ENCODE results near the gene NR2C1. TPM values are rescaled to one million over a fixed set of nuclear protein-coding genes. Genes with fewer than 3 reads are reported as not detected.
A peak's percentile ranks its signal among the peaks of the same experiment; 100 is the strongest.
"Not testable (repeated sequence)": the region's sequence is repeated elsewhere in the genome, so short reads cannot be mapped to it uniquely, and the experiment has no call there.

Gene NR2C1
- polyA plus RNA-seq, 3 donors = 2.2 to 24.7 (median 6.0) TPM

- Histone ChIP-seq H4K20me1 (ENCODE audit: insufficient read depth, low read length) (no peaks in the 10 kb centered on the region), H3K4me3 (replicated peaks in 1 of 3; ENCODE audit: low read depth in 2 of 3, low read length in 3 of 3) (no peak overlapping the region), H2AFZ (ENCODE audit: insufficient read depth, low read depth, low read length, poor library complexity, severe bottlenecking) (no peak overlapping the region), H3K4me1 (ENCODE audit: control insufficient read depth in 1 of 2, insufficient read depth in 2 of 2, low read length in 2 of 2) (peaks cover 20 to 21% of the 10 kb centered on the region in 2 donors), H3K79me2 (ENCODE audit: insufficient read depth, low read length) (no peaks in the 10 kb centered on the region), H3K4me2 (replicated peaks; ENCODE audit: extremely low read depth, low read length, poor library complexity, severe bottlenecking) (no peak overlapping the region), H3K36me3 (replicated peaks in 1 of 2; ENCODE audit: control insufficient read depth in 1 of 2, insufficient read depth in 2 of 2, low read length in 2 of 2) (peaks cover 33 to 49% of the 10 kb centered on the region in 2 donors), H3K9ac (ENCODE audit: insufficient read depth, low read length, poor library complexity, severe bottlenecking) (no peak overlapping the region), H3K27ac (ENCODE audit: low read depth in 1 of 2, low read length in 2 of 2) (no peak overlapping the region), H3K27me3 (ENCODE audit: control insufficient read depth in 2 of 2, insufficient read depth in 2 of 2, low read length in 2 of 2) (no peaks in the 10 kb centered on the region), H3K9me3 (replicated peaks in 1 of 2; ENCODE audit: control insufficient read depth in 1 of 2, insufficient read depth in 1 of 2, low read length in 2 of 2) (no peaks in the 10 kb centered on the region)
- H3K4me3 Mint-ChIP-seq = no peak overlapping the region
- DNase-seq = no peak
- H3K27ac Mint-ChIP-seq = peak overlapping the region in 3 of 7 donors; percentile 25 to 78 (median 67)
- H3K27me3 Mint-ChIP-seq (ENCODE audit: low read depth in 3 of 3) = peaks cover 0 to 2% (median 0%) of the 10 kb centered on the region in 3 donors
- intact Hi-C loops (cut with micrococcal nuclease) = no loop called here
- no CpG with 5 or more reads among the region's 3 CpGs for WGBS (ENCODE audit: insufficient coverage)
- no peak for TF ChIP-seq CTCF (IDR thresholded peaks at IDR 0.05)
- peaks cover 57 to 72% of the 10 kb centered on the region in 2 donors for H3K36me3 Mint-ChIP-seq
- H3K4me1 Mint-ChIP-seq = peaks cover 25% of the 10 kb centered on the region
- peaks cover 0 to 1% (median 0%) of the 10 kb centered on the region in 7 donors for H3K9me3 Mint-ChIP-seq
Observed at GRCh38 chr12:95096852-95097251, 23.4 kb upstream of the NR2C1 start.

GRCh38 chr12:95096378-95096777 lies 23.0 kb upstream of the NR2C1 start:
- 79% methylated on average over 2 of the region's 2 CpGs for WGBS (ENCODE audit: insufficient coverage)
- intact Hi-C loops (cut with micrococcal nuclease) = no loop called here
- H3K4me2 ChIP-seq (replicated peaks; ENCODE audit: extremely low read depth, low read length, poor library complexity, severe bottlenecking) = peak overlapping the region; percentile 26
- no peak overlapping the region for H3K9ac ChIP-seq (ENCODE audit: insufficient read depth, low read length, poor library complexity, severe bottlenecking)
- Mint-ChIP-seq H3K9me3 (peaks cover 0 to 1% (median 0%) of the 10 kb centered on the region in 7 donors), H3K4me1 (peaks cover 25% of the 10 kb centered on the region), H3K4me3 (peak overlapping the region in 1 of 2 donors; percentile 53), H3K27me3 (ENCODE audit: low read depth in 3 of 3) (peaks cover 0 to 2% (median 0%) of the 10 kb centered on the region in 3 donors), H3K27ac (peak overlapping the region in 4 of 7 donors; percentile 34 to 78 (median 64)), H3K36me3 (peaks cover 62 to 71% of the 10 kb centered on the region in 2 donors)
- TF ChIP-seq CTCF (IDR thresholded peaks at IDR 0.05) = no peak
- peaks cover 20 to 21% of the 10 kb centered on the region in 2 donors for H3K4me1 ChIP-seq (ENCODE audit: control insufficient read depth in 1 of 2, insufficient read depth in 2 of 2, low read length in 2 of 2)
- peaks cover 37 to 54% of the 10 kb centered on the region in 2 donors for H3K36me3 ChIP-seq (replicated peaks in 1 of 2; ENCODE audit: control insufficient read depth in 1 of 2, insufficient read depth in 2 of 2, low read length in 2 of 2)
- no peak overlapping the region for H2AFZ ChIP-seq (ENCODE audit: insufficient read depth, low read depth, low read length, poor library complexity, severe bottlenecking)
- peak overlapping the region in 1 of 3 experiments; percentile 31 for H3K4me3 ChIP-seq (replicated peaks in 1 of 3; ENCODE audit: low read depth in 2 of 3, low read length in 3 of 3)
- no peaks in the 10 kb centered on the region for H3K27me3 ChIP-seq (ENCODE audit: control insufficient read depth in 2 of 2, insufficient read depth in 2 of 2, low read length in 2 of 2)
- H4K20me1 ChIP-seq (ENCODE audit: insufficient read depth, low read length) = no peaks in the 10 kb centered on the region
- peak overlapping the region in 1 of 2 donors; percentile 22 for H3K27ac ChIP-seq (ENCODE audit: low read depth in 1 of 2, low read length in 2 of 2)
- H3K9me3 ChIP-seq (replicated peaks in 1 of 2; ENCODE audit: control insufficient read depth in 1 of 2, insufficient read depth in 1 of 2, low read length in 2 of 2) = no peaks in the 10 kb centered on the region
- DNase-seq = no peak
- no peaks in the 10 kb centered on the region for H3K79me2 ChIP-seq (ENCODE audit: insufficient read depth, low read length)

GRCh38 chr12:95095866-95096265 lies 22.4 kb upstream of the NR2C1 start:
- H3K27ac Mint-ChIP-seq = peak overlapping the region in 6 of 7 donors; percentile 39 to 85 (median 64)
- peaks cover 25% of the 10 kb centered on the region for H3K4me1 Mint-ChIP-seq
- Histone ChIP-seq H3K36me3 (replicated peaks in 1 of 2; ENCODE audit: control insufficient read depth in 1 of 2, insufficient read depth in 2 of 2, low read length in 2 of 2) (peaks cover 40 to 58% of the 10 kb centered on the region in 2 donors), H3K4me1 (ENCODE audit: control insufficient read depth in 1 of 2, insufficient read depth in 2 of 2, low read length in 2 of 2) (peaks cover 20 to 21% of the 10 kb centered on the region in 2 donors), H3K4me2 (replicated peaks; ENCODE audit: extremely low read depth, low read length, poor library complexity, severe bottlenecking) (peak overlapping the region; percentile 26), H3K27ac (ENCODE audit: low read depth in 1 of 2, low read length in 2 of 2) (peak overlapping the region in 1 of 2 donors; percentile 22), H3K4me3 (replicated peaks in 1 of 3; ENCODE audit: low read depth in 2 of 3, low read length in 3 of 3) (peak overlapping the region in 1 of 3 experiments; percentile 31)
- H3K79me2 ChIP-seq (ENCODE audit: insufficient read depth, low read length); H2AFZ ChIP-seq (ENCODE audit: insufficient read depth, low read depth, low read length, poor library complexity, severe bottlenecking); H3K9me3 Mint-ChIP-seq; H3K27me3 ChIP-seq (ENCODE audit: control insufficient read depth in 2 of 2, insufficient read depth in 2 of 2, low read length in 2 of 2); intact Hi-C loops (cut with micrococcal nuclease); H4K20me1 ChIP-seq (ENCODE audit: insufficient read depth, low read length); H3K9me3 ChIP-seq (replicated peaks in 1 of 2; ENCODE audit: control insufficient read depth in 1 of 2, insufficient read depth in 1 of 2, low read length in 2 of 2); H3K27me3 Mint-ChIP-seq (ENCODE audit: low read depth in 3 of 3); H3K9ac ChIP-seq (ENCODE audit: insufficient read depth, low read length, poor library complexity, severe bottlenecking): not testable (repeated sequence)
- H3K36me3 Mint-ChIP-seq = peaks cover 60 to 71% of the 10 kb centered on the region in 2 donors
- H3K4me3 Mint-ChIP-seq = peak overlapping the region; percentile 50 to 53
- DNase-seq = peak in 1 of 3 donors; percentile 19
- 0% methylated on average over 1 of the region's 2 CpGs for WGBS (ENCODE audit: insufficient coverage)

Data from CD14-positive monocyte (primary cell).